Activated naive CD8-positive, alpha-beta T cell treated with anti-CD3 and anti-CD28 coated beads, Interleukin-2, amount 50 U/mL, for 16 hours (primary cell): ENCODE results near the gene CD82.
"Not testable (repeated sequence)": the region's sequence is repeated elsewhere in the genome, so short reads cannot be mapped to it uniquely, and the experiment has no call there.

ENCODE experiments used
- DNase-seq: peaks from one replicate; pipeline ENCODE4 v3.0.0-alpha.2; 2020; ENCODE audit warnings: low read depth, low spot score

Gene CD82

GRCh38 chr11:44533921-44534711, 31.3 kb upstream of the CD82 start:
- DNase-seq, result no peak

- no peak for DNase-seq
Measured at GRCh38 chr11:44535191-44535980, 30.1 kb upstream of the CD82 start.

DNA sequence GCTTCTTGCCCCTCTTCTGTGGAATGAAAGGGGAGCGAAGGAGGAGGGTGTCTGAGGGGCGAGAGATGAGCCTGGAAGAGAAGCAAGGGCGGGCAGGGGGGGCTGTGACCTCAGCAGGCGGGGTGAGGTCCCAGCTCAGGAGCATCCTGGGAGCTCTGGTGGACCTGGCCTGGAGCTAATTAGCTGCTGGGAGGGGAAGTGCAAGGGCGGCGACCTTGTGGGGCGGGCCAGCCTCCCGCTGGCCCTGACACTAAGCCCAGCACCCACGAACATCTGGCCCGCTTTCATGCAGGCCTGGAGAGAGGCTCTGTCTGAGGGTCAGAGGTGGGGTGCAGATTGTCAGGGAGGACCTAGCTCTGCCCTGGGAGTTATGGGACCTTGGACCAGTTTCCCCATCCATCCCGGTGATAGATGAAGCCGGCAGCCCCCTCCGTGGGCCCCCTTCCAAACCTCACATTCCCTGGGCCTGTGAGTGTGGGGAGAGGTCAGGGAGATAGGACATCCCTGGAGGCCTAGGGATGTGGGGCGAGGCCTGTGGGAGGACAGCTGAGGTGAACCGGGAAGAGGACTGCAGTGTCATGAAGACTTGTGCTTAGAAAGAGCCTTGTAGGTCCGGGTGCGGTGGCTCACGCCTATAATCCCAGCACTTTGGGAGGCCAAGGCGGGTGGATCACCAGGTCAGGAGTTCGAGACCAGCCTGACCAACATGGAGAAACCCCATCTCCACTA, 28.5 kb upstream of the CD82 start:
- no peak for DNase-seq

DNA sequence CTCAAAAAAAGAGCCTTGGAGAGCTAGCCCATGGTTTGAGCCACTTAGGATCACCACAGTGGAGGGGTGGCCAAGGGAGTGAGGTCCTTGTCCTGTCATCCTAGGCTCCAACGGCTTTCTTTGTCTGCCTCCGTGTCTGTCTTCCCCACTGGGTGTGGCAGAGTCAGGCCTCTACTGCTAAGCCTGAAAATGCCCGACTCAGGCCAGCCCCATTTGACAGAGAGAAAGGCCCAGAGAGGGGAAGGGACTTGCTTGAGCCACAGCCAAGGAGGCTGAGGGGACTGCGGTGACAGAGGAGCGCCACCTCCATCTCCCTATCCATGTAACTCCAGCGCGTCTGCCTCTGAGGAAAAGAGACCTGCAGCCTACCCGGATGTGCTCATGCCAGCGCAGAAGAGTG, 27.8 kb upstream of the CD82 start:
- no peak for DNase-seq

- peak; percentile 39 for DNase-seq
Measured at GRCh38 chr11:44538375-44539054, 26.9 kb upstream of the CD82 start.

GRCh38 chr11:44539971-44540370, 25.5 kb upstream of the CD82 start:
- no peak for DNase-seq

DNA sequence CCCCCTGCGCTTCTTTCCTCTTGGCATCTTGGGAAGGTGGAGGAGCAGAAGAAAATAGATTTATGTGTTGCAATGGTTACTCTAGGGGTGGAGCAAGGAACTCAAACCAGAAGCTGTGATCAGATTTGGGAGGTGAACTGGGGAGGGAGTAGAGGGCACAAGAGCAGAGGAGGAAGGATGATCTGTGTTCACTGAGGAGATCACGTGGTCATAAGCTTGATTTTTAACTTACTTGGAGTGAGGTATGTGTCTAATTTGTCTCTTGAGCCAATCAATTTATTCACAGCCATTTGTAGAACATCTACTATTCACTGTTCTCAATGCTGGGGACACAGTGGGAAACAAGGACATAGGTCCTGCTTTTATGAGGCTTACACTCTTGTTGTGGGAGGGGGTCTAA, 24.8 kb upstream of the CD82 start:
- no peak for DNase-seq

- DNase-seq, result no peak
Measured at GRCh38 chr11:44542372-44542771, 23.1 kb upstream of the CD82 start.

DNA sequence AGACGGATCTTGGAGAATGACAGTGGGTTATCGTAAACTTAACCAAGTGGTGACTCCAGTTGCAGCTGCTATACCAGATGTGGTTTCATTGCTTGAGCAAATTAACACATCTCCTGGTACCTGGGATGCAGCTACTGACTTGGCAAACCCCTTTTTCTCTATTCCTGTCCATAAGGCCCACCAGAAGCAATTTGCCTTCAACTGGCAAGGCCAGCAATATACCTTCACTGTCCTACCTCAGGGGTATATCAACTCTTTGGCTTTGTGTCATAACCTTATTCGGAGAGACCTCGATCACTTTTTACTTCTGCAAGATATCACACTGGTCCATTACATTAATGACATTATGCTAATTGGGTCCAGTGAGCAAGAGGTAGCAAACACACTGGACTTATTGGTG, 18.5 kb upstream of the CD82 start:
- not testable (repeated sequence) for DNase-seq

DNA sequence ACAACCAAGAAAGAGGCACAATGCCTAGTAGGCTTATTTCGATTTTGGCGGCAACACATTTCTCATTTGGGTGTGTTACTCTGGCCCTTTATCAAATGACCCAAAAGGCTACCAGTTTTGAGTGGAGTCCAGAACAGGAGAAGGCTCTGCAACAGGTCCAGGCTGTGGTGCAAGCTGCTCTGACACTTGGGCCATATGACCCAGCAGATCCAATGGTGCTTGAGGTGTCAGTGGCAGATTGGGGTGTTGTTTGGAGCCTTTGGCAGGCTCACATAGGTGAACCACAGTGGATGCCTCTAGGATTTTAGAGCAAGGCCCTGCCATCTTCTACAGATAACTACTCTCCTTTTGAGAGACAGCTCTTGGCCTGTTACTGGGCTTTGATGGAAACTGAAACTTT, 17.9 kb upstream of the CD82 start:
- not testable (repeated sequence) for DNase-seq

GRCh38 chr11:44548032-44548695, 17.3 kb upstream of the CD82 start:
- DNase-seq, result no peak

GRCh38 chr11:44548961-44549749, 16.3 kb upstream of the CD82 start:
- DNase-seq, result not testable (repeated sequence)

- no peak for DNase-seq
Measured at GRCh38 chr11:44550123-44550522, 15.3 kb upstream of the CD82 start.

GRCh38 chr11:44551456-44552139, 13.9 kb upstream of the CD82 start:
- no peak for DNase-seq

- DNase-seq, result no peak
Measured at GRCh38 chr11:44555031-44555800, 10.2 kb upstream of the CD82 start.

- DNase-seq, result peak; percentile 37
Measured at GRCh38 chr11:44556735-44557409, 8.6 kb upstream of the CD82 start.

DNA sequence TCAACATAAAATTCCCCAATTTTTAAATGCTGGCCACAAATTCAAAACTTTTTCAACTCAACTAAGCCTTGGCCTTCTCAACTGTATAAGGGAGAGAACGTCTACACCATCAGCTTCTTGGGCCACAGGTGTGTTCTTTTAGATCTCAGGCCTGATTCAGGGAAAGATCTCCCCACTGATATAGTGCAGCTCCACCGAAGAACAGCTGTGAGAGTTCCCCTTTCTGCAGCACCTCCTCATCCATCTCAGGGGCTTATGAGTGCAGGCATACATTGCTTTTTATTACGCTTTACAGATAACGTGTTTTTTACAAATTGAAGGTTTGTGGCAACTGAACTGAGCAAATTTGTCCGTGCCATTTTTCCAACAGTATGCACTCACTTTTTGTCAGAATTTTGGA, 8.0 kb upstream of the CD82 start:
- no peak for DNase-seq

GRCh38 chr11:44559207-44559939, 6.1 kb upstream of the CD82 start:
- no peak for DNase-seq
